Loucy (cell line): ENCODE data around the gene ANKRD33B.

ENCODE experiments used
- H2AFZ ChIP-seq: fragments of 200-600 bp; sonication (generic); 2 replicates; pipeline ENCODE4 v1.6.0; 2016; ENCODE audit warnings: antibody characterized with exemption, mild to moderate bottlenecking, low read length, moderate library complexity
- H3F3A ChIP-seq: fragments of 200-600 bp; 2 replicates; pipeline ENCODE4 v1.6.0; 2016; ENCODE audit warnings: antibody characterized with exemption, low read depth, mild to moderate bottlenecking
- H3K27me3 ChIP-seq: fragments of 200-600 bp; sonication (generic); 2 replicates; pipeline ENCODE4 v1.6.1; 2014; ENCODE audit warnings: low read length, mild to moderate bottlenecking; ENCODE audit not compliant: insufficient read depth, poor library complexity, severe bottlenecking
- H3K36me3 ChIP-seq: fragments of 200-600 bp; sonication (generic); 2 replicates; pipeline ENCODE4 v1.6.1; 2016; ENCODE audit warnings: low read length; ENCODE audit not compliant: insufficient read depth
- H3K4me1 ChIP-seq: fragments of 200-600 bp; sonication (generic); 2 replicates; pipeline ENCODE4 v1.5.1; 2014; ENCODE audit warnings: low read length, mild to moderate bottlenecking; ENCODE audit not compliant: insufficient read depth, poor library complexity, severe bottlenecking
- H3K4me2 ChIP-seq: fragments of 200-600 bp; sonication (generic); 2 replicates; pipeline ENCODE4 v1.6.0; 2014; ENCODE audit warnings: antibody characterized with exemption, low read length, low read depth, mild to moderate bottlenecking; ENCODE audit not compliant: poor library complexity, severe bottlenecking
- H3K4me3 ChIP-seq: fragments of 200-600 bp; sonication (generic); 2 replicates; pipeline ENCODE4 v1.5.1; 2014; ENCODE audit warnings: low read length, mild to moderate bottlenecking, mixed read lengths; ENCODE audit not compliant: poor library complexity, severe bottlenecking
- H3K79me2 ChIP-seq: fragments of 200-600 bp; sonication (generic); 2 replicates; pipeline ENCODE4 v1.6.1; 2014; ENCODE audit warnings: low read length; ENCODE audit not compliant: insufficient read depth
- H3K9ac ChIP-seq: fragments of 200-600 bp; sonication (generic); 2 replicates; pipeline ENCODE4 v1.6.0; 2014; ENCODE audit warnings: mild to moderate bottlenecking, low read depth, low read length, moderate library complexity; ENCODE audit not compliant: poor library complexity, severe bottlenecking
- H3K9me2 ChIP-seq: fragments of 200-600 bp; sonication (generic); replicated peaks from 2 replicates; pipeline ENCODE4 v1.6.1; 2016; ENCODE audit warnings: low read depth, low read length, mixed read lengths
- H3K9me3 ChIP-seq: fragments of 200-600 bp; sonication (generic); 2 replicates; pipeline ENCODE4 v1.6.1; 2014; ENCODE audit warnings: mild to moderate bottlenecking, antibody characterized with exemption, low read length, low read depth; ENCODE audit not compliant: insufficient read depth
- H4K20me1 ChIP-seq: fragments of 200-600 bp; sonication (generic); 2 replicates; pipeline ENCODE4 v1.6.0; 2014; ENCODE audit warnings: antibody characterized with exemption, low read length, mild to moderate bottlenecking; ENCODE audit not compliant: insufficient read depth, poor library complexity, severe bottlenecking
- CTCF ChIP-seq: fragments of 200-600 bp; sonication (generic); conservative IDR thresholded peaks from 2 replicates; pipeline ENCODE4 v1.5.1; 2014; ENCODE audit warnings: mild to moderate bottlenecking, antibody characterized with exemption, low read length
- EZH2phosphoT487 ChIP-seq: fragments of 200-600 bp; IDR thresholded peaks from 2 replicates; pipeline ENCODE4 v1.6.1; 2018; ENCODE audit warnings: antibody characterized with exemption, mild to moderate bottlenecking, moderate library complexity, borderline replicate concordance

Gene ANKRD33B

GRCh38 chr5:10530601-10531320 is 33.1 kb upstream of the ANKRD33B start:
- H3K9me2 ChIP-seq: no peaks in the 10 kb centered on the region
- H3K36me3 ChIP-seq: no peaks in the 10 kb centered on the region
- H3K4me1 ChIP-seq: no peaks in the 10 kb centered on the region
- H3K9me3 ChIP-seq: no peaks in the 10 kb centered on the region
- H3K4me2 ChIP-seq: no peak overlapping the region
- no peaks in the 10 kb centered on the region for H4K20me1 ChIP-seq
- no peak overlapping the region for H3K4me3 ChIP-seq
- H3K27me3 ChIP-seq: no peaks in the 10 kb centered on the region
- no peak overlapping the region for H2AFZ ChIP-seq
- no peak overlapping the region for H3K9ac ChIP-seq
- no peaks in the 10 kb centered on the region for H3F3A ChIP-seq
- no peaks in the 10 kb centered on the region for H3K79me2 ChIP-seq
- TF ChIP-seq EZH2phosphoT487: no peak
- no peak for TF ChIP-seq CTCF

GRCh38 chr5:10532421-10532820 is 31.4 kb upstream of the ANKRD33B start:
- H3K9ac ChIP-seq: no peak overlapping the region
- H3K36me3 ChIP-seq: no peaks in the 10 kb centered on the region
- H3F3A ChIP-seq: no peaks in the 10 kb centered on the region
- H2AFZ ChIP-seq: no peak overlapping the region
- H3K4me2 ChIP-seq: no peak overlapping the region
- no peaks in the 10 kb centered on the region for H3K79me2 ChIP-seq
- no peaks in the 10 kb centered on the region for H3K27me3 ChIP-seq
- H3K4me1 ChIP-seq: peaks cover 10% of the 10 kb centered on the region
- TF ChIP-seq CTCF: no peak
- no peak for TF ChIP-seq EZH2phosphoT487
- H3K9me3 ChIP-seq: no peaks in the 10 kb centered on the region
- no peak overlapping the region for H3K4me3 ChIP-seq
- no peaks in the 10 kb centered on the region for H3K9me2 ChIP-seq
- H4K20me1 ChIP-seq: no peaks in the 10 kb centered on the region

GRCh38 chr5:10533226-10533625 is 30.6 kb upstream of the ANKRD33B start:
- H3K4me3 ChIP-seq: no peak overlapping the region
- no peaks in the 10 kb centered on the region for H3K9me3 ChIP-seq
- peaks cover 13% of the 10 kb centered on the region for H3K4me1 ChIP-seq
- H3K4me2 ChIP-seq: no peak overlapping the region
- H3F3A ChIP-seq: no peaks in the 10 kb centered on the region
- H3K36me3 ChIP-seq: no peaks in the 10 kb centered on the region
- H3K27me3 ChIP-seq: no peaks in the 10 kb centered on the region
- H4K20me1 ChIP-seq: no peaks in the 10 kb centered on the region
- no peak overlapping the region for H2AFZ ChIP-seq
- H3K79me2 ChIP-seq: no peaks in the 10 kb centered on the region
- H3K9me2 ChIP-seq: no peaks in the 10 kb centered on the region
- H3K9ac ChIP-seq: no peak overlapping the region
- TF ChIP-seq CTCF (no peak), EZH2phosphoT487 (no peak)
